ENCODE results near the gene RPS10. TPM values are rescaled to one million over a fixed set of nuclear protein-coding genes. Genes with fewer than 3 reads are reported as not detected.

Gene RPS10
- total RNA-seq, 1 donor from 2014 or later = 4,229 TPM

GRCh38 chr6:34462010-34462409 lies 36.1 kb upstream of the RPS10 start:
- TF ChIP-seq CTCF (conservative IDR thresholded peaks at IDR 0.05; ENCODE audit: low read depth, low read length) = no peak
- no peak overlapping the region for H3K4me3 ChIP-seq (ENCODE audit: low read depth, low read length)
- DNase-seq (ENCODE audit: low read depth) = no peak

- TF ChIP-seq CTCF (conservative IDR thresholded peaks at IDR 0.05; ENCODE audit: low read depth, low read length) = no peak
- no peak for DNase-seq (ENCODE audit: low read depth)
- H3K4me3 ChIP-seq (ENCODE audit: low read depth, low read length) = no peak overlapping the region
Observed at GRCh38 chr6:34460796-34461507, 35.1 kb upstream of the RPS10 start.

- H3K4me3 ChIP-seq (ENCODE audit: low read depth, low read length) = no peak overlapping the region
- peak; percentile 6 for DNase-seq (ENCODE audit: low read depth)
- peak; percentile 76 for TF ChIP-seq CTCF (conservative IDR thresholded peaks at IDR 0.05; ENCODE audit: low read depth, low read length)
Observed at GRCh38 chr6:34459899-34460593, 34.2 kb upstream of the RPS10 start.

- no peak for TF ChIP-seq CTCF (conservative IDR thresholded peaks at IDR 0.05; ENCODE audit: low read depth, low read length)
- DNase-seq (ENCODE audit: low read depth) = no peak
- H3K4me3 ChIP-seq (ENCODE audit: low read depth, low read length) = no peak overlapping the region
Observed at GRCh38 chr6:34457742-34458735, 32.2 kb upstream of the RPS10 start.

- H3K4me3 ChIP-seq (ENCODE audit: low read depth, low read length) = no peak overlapping the region
- DNase-seq (ENCODE audit: low read depth) = no peak
- TF ChIP-seq CTCF (conservative IDR thresholded peaks at IDR 0.05; ENCODE audit: low read depth, low read length) = no peak
Observed at GRCh38 chr6:34457382-34457741, 31.5 kb upstream of the RPS10 start.

- no peak for DNase-seq (ENCODE audit: low read depth)
- H3K4me3 ChIP-seq (ENCODE audit: low read depth, low read length) = no peak overlapping the region
- TF ChIP-seq CTCF (conservative IDR thresholded peaks at IDR 0.05; ENCODE audit: low read depth, low read length) = no peak
Observed at GRCh38 chr6:34455831-34456230, 30.0 kb upstream of the RPS10 start.
